Esophagus squamous epithelium (tissue), 4 donors: ENCODE data around the gene WIPF3.

ENCODE experiments used
- CTCF ChIP-seq, 6 experiments: fragments of 450-650 bp in 4 of 6; fragments of 200-600 bp in 2 of 6; sonication (generic) in 2 of 6; IDR thresholded peaks; one replicate each; pipeline ENCODE4 v1.5.1; 2016 to 2019; ENCODE audit warnings: antibody characterized with exemption in 6 of 6, mild to moderate bottlenecking in 4 of 6, moderate library complexity in 4 of 6
- POLR2A ChIP-seq, 4 donors: fragments of 450-650 bp; IDR thresholded peaks; one replicate each; pipeline ENCODE4 v1.6.1; 2017; ENCODE audit warnings: antibody characterized with exemption in 4 of 4, mild to moderate bottlenecking in 4 of 4, moderate library complexity in 3 of 4

GRCh38 chr7:29833929-29834328 is 27.6 kb downstream of the WIPF3 start:
- TF ChIP-seq CTCF (IDR thresholded peaks at IDR 0.05) = no peak
- no peak for TF ChIP-seq POLR2A (IDR thresholded peaks at IDR 0.05)
